ENCODE results near the gene BTN2A1.
"Not testable (repeated sequence)": the region's sequence is repeated elsewhere in the genome, so short reads cannot be mapped to it uniquely, and the experiment has no call there.

Gene BTN2A1

DNA sequence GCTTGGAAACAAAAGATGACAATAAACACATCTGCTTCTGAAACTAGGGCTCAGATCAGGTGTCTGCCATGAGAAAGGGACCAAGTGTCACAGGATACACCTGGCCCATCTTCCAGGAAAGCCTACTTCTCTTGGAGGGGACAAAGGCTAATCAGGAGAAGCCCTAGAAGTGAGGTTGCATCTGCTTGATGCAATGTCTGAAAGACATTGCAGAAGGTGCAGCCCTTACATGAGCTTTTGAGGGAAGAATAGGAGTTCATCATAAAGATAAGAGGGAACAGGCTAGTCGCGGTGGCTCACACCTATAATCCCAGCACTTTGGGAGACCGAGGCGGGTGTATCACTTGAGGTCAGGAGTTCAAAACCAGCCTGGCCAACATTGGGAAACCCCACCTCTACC is 39.9 kb downstream of the BTN2A1 start:
- no peak for DNase-seq

DNA sequence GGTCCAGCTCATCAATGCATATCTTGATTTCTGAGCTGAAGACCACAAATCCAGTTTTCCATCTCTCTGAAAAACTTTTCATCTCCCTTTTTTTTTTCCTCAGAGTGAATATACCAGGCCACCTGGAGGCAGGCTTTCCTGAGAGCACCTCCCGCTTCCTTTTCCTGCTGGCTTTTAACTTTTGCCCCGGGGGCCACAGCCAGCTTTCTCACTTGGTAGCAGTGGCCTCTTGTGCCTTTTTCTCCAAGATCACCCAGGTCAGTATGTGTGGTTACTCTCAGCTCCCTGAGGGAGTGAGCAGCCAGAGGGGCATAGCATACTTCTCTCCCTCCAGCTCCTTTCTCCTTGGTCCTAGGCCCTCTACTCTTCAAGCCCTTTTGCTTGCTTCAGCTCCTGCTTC is 42.3 kb downstream of the BTN2A1 start, which contains the start of gene BTN1A1:
Gene BTN1A1 (plus strand): TSS at position 202 of the 400 bp plus-strand sequence. CDS start 984 bp downstream, outside the sequence.
- DNase-seq, result no peak

DNA sequence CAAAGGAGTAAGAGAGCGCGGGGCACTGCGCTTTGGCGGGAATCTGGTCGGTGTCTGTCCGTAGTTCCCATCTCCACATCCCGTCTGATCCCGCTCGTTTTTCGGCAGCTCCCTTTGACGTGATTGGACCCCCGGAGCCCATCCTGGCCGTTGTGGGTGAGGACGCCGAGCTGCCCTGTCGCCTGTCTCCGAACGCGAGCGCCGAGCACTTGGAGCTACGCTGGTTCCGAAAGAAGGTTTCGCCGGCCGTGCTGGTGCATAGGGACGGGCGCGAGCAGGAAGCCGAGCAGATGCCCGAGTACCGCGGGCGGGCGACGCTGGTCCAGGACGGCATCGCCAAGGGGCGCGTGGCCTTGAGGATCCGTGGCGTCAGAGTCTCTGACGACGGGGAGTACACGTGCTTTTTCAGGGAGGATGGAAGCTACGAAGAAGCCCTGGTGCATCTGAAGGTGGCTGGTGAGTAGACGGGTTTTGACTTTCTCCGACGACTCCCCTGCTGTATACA is 43.8 kb downstream of the BTN2A1 start:
- peak; percentile 33 to 44 for DNase-seq

DNA sequence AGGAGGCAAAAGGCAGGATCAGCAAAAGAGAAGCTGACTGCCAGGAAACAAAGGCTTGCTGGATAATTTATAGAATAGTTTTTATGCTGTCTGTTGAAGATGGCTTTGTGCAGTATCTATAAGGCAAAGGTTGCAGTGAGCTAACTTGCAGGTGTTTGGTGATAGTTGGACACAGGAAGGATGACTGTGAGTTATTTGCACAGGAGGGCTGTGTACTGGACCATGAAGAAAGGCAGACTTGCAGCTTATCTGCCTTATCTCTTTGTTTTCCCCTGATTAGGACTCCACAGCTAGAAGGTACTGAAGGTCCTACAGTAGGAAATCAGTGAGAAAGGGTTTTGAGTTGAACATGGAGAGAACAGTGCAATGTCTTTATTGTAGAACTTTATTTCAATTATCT is 44.4 kb downstream of the BTN2A1 start:
- no peak for DNase-seq

DNA sequence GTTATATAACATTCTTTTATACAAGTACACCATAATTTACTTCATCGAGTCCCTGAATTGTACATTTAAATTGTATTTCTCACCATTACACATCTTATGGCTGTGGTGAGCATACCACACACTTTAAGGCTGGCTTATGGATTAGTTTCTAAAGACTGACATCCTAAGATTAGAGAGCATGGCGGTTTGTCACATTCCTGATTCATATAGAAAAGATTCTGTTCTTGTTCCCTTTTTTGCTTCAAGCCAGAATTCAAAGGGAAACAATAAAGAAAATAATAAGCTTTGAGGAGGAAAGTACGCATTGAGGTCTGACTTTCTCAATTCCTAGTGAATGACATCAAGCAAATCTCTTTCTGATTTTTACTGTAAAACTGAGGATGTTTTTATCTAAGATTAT is 44.9 kb downstream of the BTN2A1 start:
- DNase-seq, result no peak

DNA sequence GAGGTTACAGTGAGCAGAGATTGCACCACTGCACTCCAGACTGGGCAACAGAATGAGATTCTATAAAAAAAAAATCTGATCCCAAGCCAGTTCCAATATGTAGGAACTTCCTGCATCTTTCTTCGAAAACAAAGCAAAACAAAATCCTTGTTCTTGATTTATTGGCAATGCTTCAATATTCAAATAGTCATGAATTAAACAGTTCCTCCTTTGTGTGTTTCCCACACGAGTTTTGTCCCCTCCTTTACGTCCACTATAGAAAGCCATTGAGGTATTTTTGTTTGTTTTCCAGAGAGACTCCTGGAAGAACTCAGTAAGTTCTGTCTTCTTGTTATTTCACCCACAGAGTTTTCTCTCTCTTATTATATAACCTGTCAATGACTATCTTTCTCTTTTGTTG is 49.9 kb downstream of the BTN2A1 start:
- DNase-seq, result no peak

DNA sequence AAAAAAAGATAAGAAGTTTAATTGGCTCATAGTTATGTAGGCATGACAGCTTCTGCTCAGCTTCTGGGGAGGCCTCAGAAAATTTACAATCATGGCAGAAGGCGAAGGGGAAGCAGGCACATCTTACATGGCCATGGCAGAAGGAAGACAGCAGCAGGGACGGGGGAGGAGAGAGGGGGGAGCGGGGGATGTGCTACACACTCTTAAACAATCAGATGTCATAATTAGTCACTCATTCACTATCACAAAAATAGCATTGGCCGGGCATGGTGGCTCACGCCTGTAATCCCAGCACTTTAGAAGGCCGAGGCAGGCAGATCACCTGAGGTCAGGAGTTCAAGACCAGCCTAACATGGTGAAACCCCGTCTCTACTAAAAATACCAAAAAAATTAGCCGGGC is 53.3 kb downstream of the BTN2A1 start:
- DNase-seq, result not testable (repeated sequence)

DNA sequence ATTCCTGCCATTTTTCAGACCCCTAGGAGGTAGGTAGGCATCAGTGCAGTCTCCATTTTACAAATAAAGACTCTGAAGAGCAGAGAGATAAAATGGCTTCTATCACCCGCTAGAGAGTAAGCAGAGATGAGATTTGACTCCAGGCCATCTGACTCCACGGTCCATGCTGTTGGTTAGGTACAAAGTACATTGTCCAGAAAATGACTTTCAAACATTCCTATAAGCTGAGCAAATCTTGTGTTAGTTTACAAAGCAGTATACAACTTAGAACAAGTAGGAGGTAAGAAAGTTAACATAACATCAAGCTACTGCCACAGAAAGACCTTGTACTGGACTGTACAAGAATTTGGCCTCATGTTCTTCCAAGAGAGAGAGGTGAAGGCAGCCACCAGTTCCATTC is 57.2 kb downstream of the BTN2A1 start:
- no peak for DNase-seq

DNA sequence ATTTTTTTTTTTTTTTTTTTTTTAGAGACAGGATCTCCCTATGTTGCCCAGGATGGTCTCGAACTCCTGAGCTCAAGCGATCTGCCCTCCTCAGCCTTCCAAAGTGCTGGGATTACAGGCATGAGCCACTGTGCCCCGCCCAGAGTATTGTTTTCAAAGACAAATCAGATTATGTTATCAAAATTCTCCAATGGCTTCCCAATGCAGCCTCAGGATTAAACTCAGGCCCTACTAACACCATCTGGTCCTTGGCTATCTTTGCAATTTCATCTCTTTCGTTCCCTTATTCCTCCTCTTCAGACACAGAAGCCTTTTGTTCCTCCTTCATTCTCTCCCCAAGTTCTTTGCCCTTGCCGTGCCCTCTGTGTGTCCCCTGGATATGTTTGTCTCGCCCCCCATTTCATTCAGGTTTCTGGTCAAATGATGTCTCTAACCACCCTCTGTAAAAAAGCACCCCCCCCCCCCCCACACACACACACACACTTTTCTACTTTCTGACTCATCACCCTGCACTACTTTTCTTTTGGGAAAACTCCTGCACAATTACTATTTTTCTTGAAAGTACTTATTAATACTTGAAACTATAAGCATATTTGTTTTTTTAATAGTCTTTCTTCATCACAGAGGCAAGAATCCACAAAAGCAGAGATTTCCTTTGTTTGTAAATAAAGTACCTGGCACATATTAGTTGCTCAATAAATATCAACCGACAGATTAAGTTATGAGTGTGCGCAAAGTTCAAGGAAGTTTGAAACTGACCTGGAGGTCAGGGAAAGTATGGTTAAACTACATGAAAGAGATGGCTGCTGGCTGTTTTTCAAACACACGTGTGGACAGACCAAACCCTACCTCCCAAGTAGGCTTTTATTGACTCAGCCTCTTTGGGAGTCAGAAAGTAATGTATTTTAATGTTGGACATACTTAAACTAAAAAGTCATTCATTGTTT is 59.0 kb downstream of the BTN2A1 start:
- DNase-seq, result no peak
